SK-N-MC (cell line): ENCODE data around the gene GLRX3.

ENCODE experiments used
- EZH2 ChIP-seq: fragments of 200-600 bp; sonication (generic); IDR thresholded peaks from one replicate; pipeline ENCODE4 v1.6.1; 2017; ENCODE audit warnings: antibody characterized with exemption
- POLR2AphosphoS5 ChIP-seq: IDR thresholded peaks from 2 replicates; pipeline ENCODE4 v1.6.1; 2012; ENCODE audit warnings: mild to moderate bottlenecking, low read depth, low read length, borderline replicate concordance

DNA sequence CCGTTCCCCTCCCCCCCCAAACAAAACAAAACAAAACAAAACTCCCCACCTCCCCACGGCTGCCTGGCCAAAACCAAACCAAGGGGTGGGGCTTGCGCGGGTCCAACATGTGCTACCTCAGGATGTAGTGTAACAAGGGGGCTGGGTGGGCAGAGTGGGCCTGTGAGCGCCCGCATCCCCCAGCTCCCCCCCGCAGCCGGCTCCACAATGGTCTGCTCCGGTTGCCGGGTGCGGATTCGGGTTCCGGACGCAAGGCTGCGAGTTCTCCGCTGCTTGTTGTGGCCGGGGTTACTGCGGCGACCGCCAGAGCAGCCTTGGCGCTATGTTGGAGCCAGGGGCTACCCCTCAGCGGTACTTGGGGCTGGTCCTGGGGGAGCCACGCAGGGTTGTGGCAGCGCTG is 30.5 kb upstream of the GLRX3 start:
- TF ChIP-seq EZH2 (no peak), POLR2AphosphoS5 (no peak)
